Fibroblast of skin of right biceps (primary cell): ENCODE results near the gene TCP11.
A peak's percentile ranks its signal among the peaks of the same experiment; 100 is the strongest.
"Not testable (repeated sequence)": the region's sequence is repeated elsewhere in the genome, so short reads cannot be mapped to it uniquely, and the experiment has no call there.

Experiments used
- DNase-seq: peaks from one replicate; pipeline ENCODE4 v3.0.0-alpha.2; 2013

Gene TCP11

DNA sequence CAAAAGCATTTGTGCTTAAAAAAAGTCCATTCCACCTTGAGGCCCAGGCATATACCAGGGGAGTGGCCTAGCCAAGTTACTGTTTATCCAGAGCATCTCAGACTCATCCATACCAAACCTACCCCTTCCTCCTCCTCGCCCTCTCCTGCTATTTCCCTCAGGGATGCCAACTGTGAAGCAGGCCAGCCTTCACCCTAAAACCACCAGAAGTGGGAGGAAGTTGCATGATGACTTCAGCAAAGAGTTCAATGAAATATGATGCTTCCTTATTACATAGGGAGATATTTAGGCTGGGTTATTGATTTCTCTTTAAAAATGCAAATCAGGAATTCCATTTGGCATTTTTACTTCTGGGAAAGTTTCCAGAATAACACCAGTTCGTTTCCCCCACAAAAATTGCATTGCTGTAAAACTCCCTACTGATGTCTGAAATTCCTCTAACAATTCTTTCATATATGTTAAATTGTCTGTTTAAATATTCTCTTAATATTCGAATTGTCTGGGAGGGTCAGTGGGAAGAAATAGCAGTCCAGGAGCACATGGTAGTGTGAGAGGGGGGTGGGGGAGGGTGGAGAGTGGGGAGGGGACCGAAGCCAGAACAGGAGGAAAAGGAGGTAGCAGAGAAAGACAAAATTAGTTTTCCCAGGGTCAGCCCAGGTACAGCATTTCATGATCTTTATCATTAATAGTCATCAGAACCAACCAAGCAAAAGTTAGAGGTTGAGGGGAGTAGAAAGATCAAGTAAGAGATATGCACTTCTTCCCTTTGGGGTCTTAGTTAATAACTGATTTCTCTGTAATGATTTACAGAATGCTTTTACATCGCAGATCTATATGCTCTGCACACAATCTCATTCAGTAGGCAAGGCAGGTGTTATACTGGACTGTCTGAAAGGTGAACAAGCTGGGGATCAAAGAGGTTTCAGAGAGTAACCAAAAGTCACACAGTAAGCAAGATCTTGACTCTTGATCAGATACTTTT lies 1.7 kb upstream of the TCP11 start:
- DNase-seq = peak; percentile 65

DNA sequence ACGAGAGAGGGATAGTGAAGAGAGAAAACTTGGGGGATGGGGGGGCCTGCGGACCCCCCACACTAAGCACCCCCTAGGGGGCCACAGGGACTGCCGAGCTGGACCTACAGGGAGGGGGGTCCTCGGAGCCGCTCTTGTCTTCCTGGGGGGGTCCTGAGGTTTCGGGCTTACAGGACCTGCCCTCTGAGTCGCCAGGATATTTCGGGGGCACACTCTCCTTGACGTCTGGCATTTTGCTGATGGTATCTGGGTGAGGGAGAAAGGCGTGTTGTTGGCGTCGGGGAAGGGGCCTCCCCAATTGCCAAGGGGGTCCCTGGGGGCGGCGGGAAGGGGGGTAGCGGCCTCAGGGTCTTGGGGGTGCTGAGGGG lies 516 bp downstream of the TCP11 start:
- DNase-seq = no peak

DNA sequence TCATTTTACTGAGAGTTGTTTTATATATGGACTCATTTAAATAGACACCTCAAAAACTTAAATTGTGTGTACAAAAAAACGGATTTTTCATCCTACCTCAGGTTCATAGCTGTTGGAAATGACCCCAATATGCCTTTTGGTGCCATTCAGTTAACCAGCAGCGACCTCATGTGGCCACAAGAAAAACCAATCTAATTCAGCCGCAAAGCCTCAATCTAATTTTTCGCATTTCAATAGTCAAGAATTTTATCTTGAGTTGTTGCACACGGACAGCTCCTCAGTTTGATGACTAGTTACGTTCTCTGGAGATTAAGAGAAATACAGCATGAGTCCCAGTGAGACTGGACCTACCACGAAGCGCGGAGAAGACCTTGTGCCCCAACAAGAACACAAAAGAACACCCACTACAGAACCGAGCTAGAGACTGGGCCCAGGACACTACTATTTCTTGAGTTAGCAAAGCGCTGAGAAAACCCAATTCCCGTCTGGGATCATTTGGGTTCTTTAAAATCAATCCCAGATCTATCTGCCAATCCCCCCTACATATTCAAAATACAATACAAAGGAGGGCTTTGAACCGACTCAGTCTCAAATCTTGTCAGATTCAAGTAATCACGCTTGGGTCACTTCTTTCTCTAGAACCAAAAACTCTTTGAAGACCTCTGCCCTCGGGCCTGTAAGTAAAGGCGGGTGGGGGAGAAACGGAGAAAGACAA lies 1.1 kb downstream of the TCP11 start:
- DNase-seq = peak; percentile 76

DNA sequence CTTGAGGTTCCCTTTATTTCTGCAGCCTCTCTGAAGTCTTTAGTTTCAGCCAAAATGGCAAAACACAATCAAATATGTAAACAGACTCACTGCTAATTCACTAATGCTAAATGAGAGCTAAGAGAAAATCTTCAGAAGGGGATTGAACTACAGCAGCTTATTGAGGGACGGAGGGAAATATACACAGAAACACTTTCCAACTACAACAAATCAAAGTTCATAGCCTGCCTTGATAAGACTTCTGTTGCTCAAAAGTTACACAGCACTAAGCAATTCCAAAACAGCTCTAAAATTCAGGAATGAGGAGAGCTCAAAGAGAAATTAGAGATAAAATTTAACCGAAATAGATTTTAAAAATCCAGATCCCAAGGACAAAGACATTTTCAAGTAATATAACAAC lies 1.7 kb downstream of the TCP11 start:
- DNase-seq = no peak

DNA sequence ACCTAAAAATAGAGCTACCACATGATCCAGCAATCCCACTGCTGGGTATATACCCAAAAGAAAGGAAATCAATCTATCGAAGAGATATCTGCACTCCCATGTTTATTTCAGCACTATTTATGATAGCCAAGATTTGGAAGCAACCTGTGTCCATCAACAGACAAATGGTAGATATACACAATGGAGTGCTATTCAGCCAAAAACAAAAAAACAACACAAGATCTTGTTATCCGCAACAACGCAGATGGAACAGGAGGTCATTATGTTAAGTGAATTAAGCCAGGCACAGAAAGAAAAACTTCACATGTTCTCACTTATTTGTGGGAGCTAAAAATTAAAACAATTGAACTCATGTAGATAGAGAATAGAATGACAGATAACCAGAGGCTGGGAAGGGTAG lies 2.9 kb downstream of the TCP11 start:
- DNase-seq = not testable (repeated sequence)

DNA sequence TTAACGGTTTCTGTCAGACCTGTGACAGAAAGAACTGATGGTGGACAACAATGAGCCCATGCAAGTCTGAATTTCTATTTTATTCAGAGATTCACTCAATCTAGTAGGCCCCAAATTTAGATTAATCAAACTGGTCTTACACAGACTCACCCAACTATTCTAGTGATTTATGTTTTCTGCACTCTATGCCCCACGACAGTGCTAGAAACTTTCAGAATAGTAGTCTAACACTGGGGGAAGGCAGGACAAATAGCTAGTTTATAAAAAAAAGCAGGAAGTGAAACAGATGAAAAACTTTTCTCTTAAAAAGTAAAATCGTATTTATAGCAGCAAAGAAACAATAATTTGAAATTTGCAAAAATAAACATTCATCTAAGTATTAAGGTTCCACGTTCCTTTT lies 5.0 kb downstream of the TCP11 start:
- DNase-seq = no peak

DNA sequence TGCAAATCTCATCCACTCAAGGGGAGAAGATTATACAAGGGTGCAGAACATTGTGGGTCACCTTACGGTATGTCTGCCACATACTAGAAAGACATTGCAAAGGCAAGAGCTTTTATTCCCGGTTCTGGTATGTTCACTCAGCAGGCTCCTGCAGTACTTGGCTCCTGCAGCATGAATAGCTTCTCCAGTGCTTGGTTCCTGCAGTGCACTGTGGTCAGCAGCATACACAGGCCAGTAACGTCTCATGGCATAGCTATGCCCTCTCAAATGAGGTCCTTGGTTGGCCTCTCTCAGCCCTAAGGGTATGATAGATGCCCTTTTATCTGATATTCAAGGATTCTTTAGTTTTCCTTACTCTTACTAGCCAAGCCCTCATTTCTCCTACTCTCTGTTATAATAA lies 12.6 kb downstream of the TCP11 start:
- DNase-seq = no peak

DNA sequence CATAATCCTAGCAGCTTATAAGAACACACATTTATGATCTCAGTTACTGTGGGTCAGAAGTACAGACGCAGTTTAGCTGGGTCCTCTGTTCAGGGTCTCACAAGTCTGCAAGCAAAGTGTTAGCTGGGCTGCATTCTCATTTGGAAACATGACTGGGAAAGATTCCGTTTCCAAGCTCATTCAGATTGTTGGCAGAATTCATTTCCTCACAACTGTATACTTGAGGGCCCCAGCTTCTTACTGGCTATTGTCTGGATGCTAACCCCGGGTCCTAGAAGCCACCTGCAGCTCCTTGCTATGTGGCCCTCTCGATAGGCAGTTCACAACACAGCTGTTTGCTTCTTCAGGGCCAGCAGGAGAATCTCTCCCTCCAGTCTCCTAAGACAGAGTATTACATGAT lies 13.1 kb downstream of the TCP11 start:
- DNase-seq = no peak

DNA sequence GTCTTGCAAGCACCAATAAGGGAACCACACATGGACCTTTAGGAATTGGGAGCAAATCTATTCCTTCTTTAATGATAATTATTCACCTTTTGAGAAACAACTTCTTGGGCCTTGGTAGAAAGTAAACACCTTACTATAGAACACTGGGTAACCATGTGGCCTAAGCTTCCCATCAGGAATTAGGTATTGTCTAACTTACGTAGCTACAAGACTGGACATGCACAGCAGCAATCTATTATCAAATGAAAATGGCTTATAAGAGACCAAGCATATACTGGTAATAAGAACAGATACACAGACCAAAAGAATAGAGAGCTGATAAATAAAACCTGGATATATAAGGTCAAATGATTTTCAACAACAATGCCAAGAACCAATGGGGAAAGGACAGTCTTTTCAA lies 16.8 kb downstream of the TCP11 start:
- DNase-seq = no peak

DNA sequence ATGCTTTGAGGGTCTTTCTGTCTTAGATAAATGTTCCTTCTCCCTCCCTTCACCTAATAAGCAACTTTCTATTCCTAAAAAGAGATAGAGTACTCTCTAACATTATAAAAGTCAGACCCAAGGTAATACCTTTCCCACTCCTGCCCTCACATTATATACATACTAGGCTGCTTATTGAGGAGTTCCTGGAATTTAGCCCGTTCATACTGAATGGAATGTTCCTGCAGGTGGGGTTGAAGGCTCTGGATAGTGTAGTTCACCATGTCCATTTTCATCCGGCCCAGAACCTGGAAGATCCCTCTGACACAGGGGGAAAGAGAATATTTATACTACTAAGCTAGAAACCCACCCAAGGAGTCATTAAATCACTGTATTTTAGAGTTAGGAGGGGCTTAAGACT lies 20.4 kb downstream of the TCP11 start:
- DNase-seq = no peak

DNA sequence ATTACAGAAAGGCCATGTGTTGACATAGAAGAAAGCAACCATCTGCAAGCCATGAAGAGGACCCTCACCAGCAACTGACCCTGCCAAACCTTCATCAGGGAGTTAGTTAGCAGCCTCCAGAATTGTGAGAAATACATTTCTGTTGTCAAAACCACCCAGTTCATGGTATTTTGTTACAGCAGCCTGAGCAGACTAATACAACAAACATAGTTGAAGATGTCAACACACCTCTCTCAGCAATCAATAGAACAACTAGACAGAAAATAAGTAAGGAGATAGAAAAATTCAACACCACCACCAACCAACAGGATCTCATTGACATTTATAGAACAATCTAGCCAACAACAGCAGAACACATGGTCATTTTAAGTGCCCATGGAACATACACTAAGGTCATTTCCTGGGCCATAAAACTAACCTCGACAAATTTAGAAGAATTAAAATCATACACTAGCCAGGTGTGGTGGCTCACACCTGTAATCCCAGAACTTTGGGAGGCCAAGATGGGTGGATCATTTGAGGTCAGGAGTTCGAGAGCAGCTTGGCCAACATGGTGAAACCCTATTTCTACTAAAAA lies 32.7 kb downstream of the TCP11 start:
- no peak for DNase-seq

DNA sequence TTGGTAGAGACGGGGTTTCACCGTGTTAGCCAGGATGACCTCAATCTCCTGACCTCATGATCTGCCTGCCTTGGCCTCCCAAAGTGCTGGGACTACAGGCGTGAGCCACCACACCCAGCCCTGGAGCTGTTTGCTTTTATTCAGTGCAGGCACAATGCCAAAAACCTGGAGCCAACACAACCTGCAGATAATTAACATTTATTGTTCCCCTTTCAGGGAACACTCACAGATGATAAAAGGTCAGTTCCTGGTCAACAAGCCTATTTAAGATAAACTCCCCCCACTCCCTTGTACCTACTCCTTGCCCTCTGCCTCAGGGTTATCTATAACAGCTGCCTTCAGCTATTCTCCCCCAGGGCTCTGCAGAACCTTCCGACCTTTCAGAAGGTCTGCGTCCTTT lies 33.4 kb downstream of the TCP11 start:
- not testable (repeated sequence) for DNase-seq

DNA sequence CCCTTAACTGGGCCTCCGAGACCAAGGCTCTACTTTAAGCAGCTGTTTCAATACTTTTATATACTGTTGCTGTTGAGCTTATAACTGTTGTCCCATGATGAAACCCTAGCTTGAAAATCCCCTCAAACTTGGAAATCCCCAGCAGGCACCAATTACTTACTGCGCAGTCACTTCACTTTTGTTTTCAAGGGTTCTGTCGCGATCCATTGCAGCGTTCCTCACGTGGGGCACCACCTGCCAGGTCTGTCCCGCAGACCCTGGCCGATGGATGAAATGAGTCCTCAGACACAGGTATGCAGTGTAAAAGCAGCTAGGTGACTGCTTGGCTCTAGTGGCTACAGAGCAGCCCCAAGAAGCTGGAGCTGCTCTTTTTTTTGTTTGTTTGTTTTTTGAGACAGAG lies 33.9 kb downstream of the TCP11 start:
- not testable (repeated sequence) for DNase-seq

DNA sequence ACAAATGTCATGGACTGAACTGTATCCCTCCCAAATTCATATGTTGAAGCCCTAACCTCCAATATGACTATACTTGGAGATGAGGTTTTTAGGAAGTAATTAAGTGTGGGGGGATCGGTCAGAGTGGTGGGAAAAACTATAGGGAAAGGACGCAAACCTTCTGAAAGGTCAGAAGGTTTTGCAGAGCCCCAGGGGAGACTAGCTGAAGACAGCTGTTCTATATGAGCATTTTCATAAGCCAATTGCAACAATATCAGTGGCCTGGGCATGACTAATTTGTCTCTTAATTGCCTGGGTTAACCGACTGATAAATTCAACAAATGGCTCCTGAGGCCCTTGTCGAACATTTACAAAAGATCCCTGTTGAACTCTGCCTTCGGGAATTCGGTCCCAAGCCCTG lies 35.1 kb downstream of the TCP11 start:
- DNase-seq = not testable (repeated sequence)

DNA sequence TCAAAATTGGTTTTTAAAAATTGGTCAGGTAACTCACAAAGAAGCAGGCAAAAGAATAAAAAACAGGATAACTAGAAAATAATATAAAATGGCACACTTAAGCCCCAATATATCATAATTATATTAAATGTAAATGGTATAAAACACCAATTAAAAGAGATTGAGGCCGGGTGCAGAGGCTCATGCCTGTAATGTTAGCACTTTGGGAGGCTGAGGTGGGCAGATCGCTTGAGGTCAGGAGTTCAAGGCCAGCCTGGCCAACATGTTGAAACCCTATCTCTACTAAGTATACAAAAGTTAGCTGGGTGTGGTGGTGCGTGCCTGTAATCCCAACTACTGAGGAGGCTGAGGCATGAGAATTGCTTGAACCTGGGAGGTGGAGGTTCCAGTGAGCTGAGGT lies 36.1 kb downstream of the TCP11 start:
- DNase-seq = no peak

DNA sequence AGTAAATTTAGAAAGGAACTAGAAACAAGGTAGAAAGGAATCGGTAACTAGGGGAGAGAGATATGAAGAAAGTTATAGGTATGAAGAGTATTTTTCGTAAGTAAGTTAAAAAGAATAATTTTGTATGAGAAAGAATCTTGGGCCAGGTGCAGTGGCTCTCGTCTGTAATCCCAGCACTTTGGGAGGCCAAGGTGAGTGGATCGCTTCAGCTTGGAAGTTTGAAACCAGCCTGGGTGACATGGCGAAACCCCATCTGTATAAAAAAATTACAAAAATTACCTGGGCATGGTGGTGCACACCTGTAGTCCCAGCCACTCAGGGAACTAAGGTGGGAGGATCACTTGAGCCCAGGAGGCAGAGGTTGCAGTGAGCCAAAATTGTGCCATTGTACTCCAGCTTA lies 42.0 kb downstream of the TCP11 start:
- DNase-seq = no peak

DNA sequence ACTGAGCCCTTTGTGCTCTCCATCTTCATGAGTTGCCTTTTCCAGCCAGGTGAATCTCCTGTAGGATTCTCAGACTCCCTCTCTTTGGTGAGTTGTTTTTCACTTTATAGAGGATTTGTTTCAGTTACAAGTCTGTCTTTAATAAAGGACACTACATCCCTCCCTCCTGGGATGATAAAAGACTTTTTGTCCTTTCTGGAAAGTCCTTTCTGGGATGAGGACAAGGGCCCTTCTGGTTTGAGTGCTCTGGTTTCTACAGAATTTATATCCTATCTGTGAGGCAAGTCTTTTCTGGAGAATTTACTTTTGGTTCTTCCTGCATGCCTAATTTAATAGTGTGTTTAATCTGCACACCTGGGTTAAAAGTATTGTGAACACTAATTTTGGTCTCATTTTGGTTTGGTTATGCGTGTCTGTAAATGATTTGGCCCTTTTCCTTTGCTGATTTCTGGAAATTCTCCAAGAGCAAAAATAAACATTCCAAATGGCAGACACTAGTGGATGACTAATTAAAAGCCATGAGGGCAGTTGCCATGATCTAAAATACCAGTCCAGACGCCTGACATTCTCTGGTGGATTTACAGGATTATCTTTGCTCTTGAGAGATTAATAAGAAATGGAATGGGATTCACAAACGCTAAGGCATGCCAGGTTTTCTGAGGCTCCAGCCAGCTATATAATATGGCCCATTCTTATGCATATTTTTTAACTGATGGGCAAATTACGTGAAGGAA lies 44.8 kb downstream of the TCP11 start:
- peak; percentile 94 for DNase-seq

DNA sequence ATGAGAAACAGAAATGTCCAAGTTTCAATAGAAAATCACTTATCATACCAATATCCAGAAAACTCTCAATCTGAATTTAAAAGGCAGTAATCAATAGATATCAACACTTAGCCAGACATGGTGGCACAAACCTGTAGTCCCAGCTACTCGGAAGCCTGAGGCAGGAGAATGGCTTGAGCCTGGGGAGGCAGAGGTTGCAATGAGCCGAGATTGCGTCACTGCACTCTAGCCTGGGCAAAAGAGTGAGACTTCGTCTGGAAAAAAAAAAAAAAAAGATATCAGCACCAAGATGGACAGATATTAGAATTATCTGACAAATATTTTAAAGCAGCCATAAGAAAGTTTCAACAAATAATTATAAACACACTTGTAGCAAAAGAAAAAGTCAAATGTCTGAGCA lies 47.0 kb downstream of the TCP11 start:
- DNase-seq = no peak

DNA sequence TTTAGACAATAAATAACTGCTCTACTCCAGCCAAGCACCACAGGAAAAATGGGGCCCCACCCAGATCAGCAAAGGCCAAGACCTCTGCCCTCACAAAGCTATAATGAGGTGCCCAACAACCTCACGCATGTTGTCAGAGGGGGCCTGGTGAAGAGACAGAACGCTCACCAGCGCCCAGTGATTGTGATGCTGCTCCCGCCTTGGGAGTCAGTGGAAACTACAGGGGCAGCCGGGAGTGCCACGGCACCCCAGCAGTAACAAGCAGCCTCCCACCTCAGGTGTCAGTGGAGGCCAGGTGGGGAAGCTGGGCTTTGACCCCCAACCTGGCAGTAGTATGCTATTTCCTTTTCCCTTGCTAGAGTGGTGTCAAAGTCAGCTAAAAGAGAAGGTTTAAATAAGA lies 47.4 kb downstream of the TCP11 start:
- no peak for DNase-seq

DNA sequence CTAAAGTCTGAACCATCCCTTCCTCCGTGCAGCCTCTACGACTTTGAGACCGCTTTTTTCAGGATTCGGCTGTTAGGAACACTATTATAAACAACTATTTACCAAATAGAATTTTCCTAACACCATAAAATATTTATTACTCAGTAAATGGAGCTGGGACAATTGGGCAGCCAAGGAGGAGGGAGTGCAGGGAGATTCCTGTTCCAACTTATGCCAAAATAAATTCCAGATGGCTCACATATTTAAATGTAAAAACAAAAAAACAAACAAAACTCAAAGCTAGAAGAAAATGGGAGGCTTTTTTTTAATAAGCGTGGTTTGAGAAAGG lies 48.1 kb downstream of the TCP11 start:
- peak; percentile 14 for DNase-seq

DNA sequence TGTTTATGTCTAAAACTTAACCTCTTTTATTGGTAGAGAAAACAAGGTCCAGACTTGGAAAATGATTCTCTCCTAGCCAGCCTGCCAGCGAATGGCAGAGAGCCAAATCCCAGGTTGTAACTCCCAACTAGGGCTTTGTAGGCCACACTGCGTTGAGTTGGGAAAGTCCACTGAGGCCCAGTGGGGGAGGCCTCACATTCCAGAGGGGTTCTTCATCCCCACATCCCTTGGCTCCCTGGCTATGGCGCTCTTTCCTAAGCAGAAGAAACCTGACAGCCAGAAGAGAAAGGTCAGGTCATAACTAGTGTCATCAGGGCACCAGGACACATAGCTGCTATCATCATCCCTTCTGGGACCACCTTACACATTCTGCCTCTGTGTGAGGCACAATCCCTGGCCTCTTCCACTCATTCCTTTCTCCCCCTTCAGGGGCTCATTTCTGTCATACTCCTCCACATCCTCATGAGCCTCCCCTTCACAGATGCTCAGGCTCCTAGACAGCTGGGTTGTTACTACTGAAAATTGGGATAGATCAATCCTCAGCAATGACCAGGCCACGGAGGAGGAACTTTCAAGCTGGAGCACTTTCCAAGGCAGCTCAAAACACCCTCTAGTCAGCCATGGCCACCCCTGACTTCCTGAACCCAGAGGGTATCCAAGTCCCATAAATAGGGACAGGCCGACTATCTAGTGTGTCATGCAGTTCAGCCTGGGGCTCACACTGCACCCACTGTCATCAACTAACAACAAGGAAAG lies 48.6 kb downstream of the TCP11 start:
- peak; percentile 86 for DNase-seq

DNA sequence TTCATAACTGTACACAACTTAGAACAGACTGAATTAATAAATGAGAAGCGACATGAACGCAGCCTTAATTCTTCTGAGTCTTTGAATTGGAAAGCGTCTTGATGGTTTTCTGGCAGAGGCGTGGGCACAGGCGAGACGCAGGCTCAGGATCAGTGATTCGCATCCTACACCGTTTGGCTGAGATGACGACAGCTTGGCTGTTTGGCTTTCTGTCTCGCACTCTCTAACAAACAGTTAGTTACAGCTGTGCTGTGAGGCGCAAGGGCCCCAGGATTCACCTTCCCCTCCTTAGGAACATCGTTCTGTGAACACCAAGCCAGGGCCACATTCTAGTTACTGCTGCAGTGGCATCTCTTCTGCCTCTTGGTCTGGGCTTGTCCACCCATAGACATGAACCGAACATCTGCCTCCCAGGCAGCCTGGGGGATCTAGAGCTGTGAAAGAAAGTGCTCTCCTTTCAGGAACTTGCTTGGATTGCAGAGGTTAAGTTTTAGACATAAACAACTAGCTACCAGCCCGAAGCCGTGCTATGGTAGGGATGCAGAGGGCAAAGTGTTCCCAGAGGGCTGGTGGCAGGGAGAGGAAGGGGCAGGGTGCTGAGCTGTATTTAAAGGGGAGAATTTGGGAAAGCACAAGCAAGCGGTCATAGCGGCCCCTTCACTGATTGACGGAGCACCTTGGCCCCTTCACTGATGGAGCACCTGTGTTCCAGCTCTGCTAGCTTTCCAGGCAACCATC lies 49.6 kb downstream of the TCP11 start:
- peak; percentile 39 for DNase-seq
